A549 treated with CORT108297 at 1 μM for 4 hours (cell line): ENCODE measurements around the gene SAMD1. TPM values are rescaled to one million over a fixed set of nuclear protein-coding genes. Genes with fewer than 3 reads are reported as not detected.

ENCODE experiments used
- total RNA-seq: library from RNA; stranded (reverse); fragments of 200-300 nt; extraction: Qiagen RNA extraction; gene quantifications from 5 replicates; pipeline ENCODE4 v1.2.3, GENCODE V29; 2022

The SAMD1 gene
- total RNA-seq, result 38.1 to 46.8 TPM (median 44.2 TPM) in 5 replicates

DNA sequence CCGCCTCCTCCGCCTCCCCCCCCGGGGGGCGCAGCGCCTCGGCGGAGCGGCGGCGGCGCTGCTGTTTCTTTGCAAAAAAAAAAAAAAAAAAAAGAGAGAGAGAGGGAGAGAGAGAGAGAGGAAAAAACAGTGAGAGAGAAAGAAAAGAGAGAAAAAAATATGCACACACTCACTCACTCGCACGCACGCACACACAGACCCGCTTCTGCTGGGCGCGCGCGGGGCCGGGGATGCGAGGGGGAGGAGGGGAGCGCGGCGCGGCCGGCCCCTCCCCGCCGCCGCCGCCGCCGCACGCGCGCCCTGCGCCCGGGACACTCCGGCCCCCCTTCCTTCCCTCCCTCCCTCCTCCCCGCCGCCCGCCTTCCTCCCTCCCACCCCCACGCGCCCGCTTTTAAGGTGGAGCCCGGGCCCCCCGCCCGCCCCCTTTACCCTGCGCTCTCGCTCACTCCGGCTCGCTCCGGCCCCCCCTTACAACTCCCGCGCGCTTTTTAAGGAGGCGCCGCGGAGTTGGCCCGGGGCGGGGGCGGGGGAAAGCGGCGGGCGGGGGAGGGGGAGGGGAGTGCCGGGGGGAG is at the start of gene SAMD1:
Gene SAMD1 (minus strand): TSS at position 243 of the 572 bp plus-strand sequence.

DNA sequence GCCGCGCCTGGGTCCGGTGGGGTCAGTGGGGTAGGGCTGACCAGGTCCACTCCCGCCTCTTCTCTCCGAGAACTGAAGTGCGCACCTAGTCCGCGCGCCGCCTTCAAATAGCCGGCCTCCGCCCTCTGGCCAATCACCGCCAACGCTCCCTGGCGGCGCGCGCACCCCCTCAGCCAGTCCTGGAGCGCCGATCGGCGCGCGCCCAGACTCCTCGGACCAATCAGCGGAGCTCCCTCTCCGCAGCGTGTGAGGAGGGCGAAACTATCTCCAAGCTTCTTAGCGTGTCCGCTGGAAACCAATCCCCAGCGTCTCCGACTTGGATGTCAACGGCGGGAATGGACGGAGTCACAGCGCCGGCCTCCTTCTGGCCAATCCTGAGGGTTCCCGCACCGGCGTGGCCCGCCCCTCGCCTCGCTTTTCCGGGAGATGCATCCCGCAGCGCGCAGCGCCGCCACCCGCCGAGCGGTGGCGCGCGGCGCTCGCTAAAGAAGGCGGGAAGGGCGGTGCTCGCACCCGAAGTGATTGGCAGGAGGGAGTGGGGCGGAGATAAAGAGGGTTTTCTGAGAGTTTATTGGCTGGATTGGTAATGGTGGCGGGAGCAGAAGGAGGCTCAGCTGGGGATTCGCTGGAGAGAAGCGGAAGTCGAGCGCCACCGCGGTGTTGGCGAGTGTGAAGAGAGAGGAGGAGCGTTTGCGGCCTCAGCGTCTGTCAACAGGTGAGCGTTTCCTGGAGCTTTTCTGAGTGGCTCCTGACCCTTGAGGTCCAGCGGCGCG is 46.1 kb upstream of the SAMD1 start, which contains the start of gene ASF1B:
Gene ASF1B (minus strand): TSS at position 81 of the 773 bp plus-strand sequence. CDS start 133 bp downstream, outside the sequence.

DNA sequence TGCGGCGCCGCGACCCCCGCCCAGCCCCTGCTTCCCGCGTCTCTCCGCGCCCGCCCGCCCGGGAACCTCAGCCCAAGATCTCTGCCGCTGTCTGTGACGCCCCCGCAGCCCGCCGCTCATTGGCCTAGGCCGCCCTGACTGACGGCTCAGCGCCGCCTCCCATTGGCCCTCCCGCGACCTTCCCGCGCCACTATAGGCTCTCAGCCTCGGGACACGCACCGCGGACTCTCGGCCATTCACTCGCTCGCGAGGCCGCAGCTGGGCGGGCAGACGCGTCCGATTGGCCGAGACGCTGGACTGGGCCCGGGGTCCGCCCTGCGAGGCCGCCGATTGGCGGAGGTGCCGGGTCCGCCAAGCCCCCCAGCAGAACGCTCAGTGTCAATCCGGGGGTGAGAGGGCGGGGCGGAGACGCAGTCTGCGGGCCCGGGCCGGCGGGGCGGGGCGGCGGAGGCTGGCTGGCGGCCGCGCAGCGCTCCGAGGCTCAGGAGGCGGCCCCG is 27.2 kb upstream of the SAMD1 start, which contains the start of gene PRKACA:
Gene PRKACA (minus strand): TSS at position 95 of the 497 bp plus-strand sequence. CDS start 215 bp downstream, outside the sequence.

DNA sequence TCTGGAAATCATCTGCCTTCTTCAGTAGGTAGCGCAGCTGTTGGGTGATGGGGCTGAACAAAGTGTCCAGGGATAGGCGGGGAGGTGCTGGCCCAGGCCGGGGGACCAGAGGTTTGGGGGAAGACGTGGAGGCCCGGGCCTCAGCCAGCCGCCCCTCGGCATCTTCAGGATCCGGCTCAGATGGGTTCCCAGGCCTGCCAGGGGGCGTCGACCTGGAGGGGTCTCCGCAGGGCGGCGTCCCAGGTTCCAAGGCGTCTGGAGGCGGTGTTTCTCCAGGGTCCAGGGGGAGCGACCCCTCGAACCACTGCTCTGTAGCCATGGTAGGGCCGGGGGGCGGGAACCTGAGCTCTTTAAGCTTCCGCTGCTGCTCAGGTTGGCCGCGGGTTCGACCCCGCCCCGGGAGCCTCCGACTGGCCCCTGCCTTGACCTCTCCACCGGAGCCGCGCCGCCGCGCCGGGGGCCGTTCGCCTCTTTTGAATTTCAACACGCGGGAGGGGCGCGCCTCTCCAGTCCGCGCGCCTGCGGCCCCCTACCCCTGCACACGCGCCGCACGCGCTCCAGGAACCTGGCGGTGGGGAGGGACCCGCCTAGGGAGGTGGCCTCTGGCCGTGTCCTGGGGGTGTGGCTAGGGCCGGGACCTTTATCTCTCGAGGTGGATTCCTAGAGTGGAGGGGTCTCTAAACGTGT is 5.1 kb downstream of the SAMD1 start, which contains the start of gene C19orf67:
Gene C19orf67 (minus strand): TSS at position 475 of the 687 bp plus-strand sequence. CDS start 156 bp downstream, at position 319.

DNA sequence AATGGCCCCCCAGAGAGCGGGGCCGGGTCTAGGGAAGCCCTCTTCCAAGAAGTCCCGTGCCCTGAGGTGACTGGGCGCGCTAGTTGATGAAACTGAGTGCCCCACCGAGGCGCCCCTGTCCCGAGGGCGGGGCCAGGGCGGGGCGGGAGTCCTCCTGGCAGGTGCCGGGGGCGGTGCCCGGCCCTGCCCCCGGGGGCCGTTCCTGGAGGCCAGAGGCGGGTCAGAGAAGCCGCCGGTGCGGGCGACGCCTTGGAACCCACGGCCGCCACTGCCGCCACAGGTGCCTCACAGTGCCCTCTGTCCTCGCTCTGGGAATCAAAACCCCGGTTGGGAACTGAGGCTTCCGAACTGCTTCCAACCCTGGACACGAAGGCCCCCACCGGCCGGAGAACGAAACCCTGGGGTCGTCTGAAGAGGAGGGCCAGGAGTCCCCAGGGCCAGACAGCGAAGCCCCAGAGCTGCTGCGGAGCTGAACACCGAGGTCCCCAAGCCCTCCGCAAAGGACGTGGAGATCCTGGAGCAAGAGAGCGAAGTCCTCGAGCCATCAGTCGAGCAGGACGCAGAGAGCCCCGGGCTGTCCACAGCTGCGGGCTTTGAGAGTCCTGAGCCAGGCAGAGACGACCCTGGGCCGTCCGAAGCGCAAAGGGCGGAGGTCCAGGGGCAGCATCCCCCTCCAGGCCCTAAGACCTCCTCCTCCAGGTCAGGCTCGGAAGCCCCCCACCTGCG is 17.9 kb downstream of the SAMD1 start, which contains the start of gene MISP3:
Gene MISP3 (plus strand): TSS at position 252 of the 726 bp plus-strand sequence. CDS start 524 bp downstream, outside the sequence.

DNA sequence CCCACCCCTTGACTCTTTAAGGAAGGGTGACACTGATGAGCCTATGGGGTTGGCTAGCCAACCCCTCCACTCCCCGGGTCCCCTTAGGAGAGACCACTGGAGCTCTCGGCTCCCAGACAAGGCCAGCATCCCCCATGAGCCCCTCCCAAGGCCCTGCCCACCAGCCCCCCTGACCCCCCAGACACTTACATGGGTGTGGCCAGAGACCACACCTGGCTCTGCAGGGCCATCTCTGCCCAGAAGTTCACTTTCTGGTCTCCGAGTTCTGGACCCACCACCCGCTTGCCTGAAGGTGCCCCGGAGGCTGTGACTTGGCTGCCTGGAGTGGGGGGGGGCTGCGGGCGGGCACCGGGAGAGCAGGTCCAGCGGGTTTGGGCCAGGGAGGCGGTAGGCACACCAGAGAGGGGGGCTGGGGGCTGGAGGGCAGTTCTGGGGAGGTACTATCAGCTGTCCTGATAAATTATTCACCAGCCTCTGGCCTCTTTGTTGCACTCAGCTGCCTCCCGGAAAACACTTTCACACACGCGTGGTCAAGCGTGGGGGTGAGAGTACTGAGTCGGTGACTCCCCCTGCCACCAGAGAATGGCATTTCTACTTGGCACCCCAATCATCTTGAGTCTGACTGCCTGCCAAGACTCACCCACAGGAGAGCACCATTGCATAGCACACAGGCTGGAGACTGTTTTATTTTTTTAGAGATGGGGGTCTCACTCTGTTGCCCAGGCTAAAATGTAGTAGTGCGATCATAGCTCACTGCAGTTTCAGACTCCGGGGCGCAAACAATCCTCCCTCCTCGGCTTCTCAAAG is 28.6 kb downstream of the SAMD1 start, which contains the start of gene PALM3:
Gene PALM3 (minus strand): TSS at position 326 of the 807 bp plus-strand sequence. CDS start 96 bp downstream, at position 230.

Other genes starting within 250 kb of the SAMD1 start
- 1.4 to 4.1 TPM (median 3.2 TPM) in 5 replicates for gene NANOS3, start 213.6 kb downstream of the SAMD1 start, total RNA-seq
- gene BRME1, start 184.6 kb downstream of the SAMD1 start, total RNA-seq, result 0.36 to 1.3 TPM (median 0.60 TPM) in 5 replicates
- 8.6 to 11.6 TPM (median 10.3 TPM) in 5 replicates for gene CC2D1A, start 184.6 kb downstream of the SAMD1 start, total RNA-seq
- gene PODNL1, start 152.3 kb downstream of the SAMD1 start, total RNA-seq, result 0.88 to 1.8 TPM (median 1.1 TPM) in 5 replicates
- 13.2 to 23.3 TPM (median 22.1 TPM) in 5 replicates for gene DCAF15, start 138.2 kb downstream of the SAMD1 start, total RNA-seq
- gene RFX1, start 84.4 kb downstream of the SAMD1 start, total RNA-seq, result 3.7 to 6.3 TPM (median 5.7 TPM) in 5 replicates
- gene RLN3, start 62.6 kb downstream of the SAMD1 start, total RNA-seq, result not detected in 5 replicates
- 8.5 to 11.7 TPM (median 10.9 TPM) in 5 replicates for gene IL27RA, start 59.0 kb downstream of the SAMD1 start, total RNA-seq
- gene PALM3, start 28.7 kb downstream of the SAMD1 start, total RNA-seq, result 1.6 to 2.6 TPM (median 2.2 TPM) in 5 replicates
- gene MISP3, start 18.0 kb downstream of the SAMD1 start, total RNA-seq, result 1.8 to 5.3 TPM (median 4.0 TPM) in 5 replicates
- gene C19orf67, start 5.0 kb downstream of the SAMD1 start, total RNA-seq, result not detected in 5 replicates
- 30.6 to 37.8 TPM (median 34.4 TPM) in 5 replicates for gene PRKACA, start 27.0 kb upstream of the SAMD1 start, total RNA-seq
- gene ASF1B, start 45.8 kb upstream of the SAMD1 start, total RNA-seq, result 32.5 to 34.1 TPM (median 32.8 TPM) in 5 replicates
- 2.1 to 3.7 TPM (median 3.4 TPM) in 5 replicates for gene ADGRL1, start 115.4 kb upstream of the SAMD1 start, total RNA-seq